A172 (cell line): ENCODE data around the gene CNKSR1. TPM values are rescaled to one million over a fixed set of nuclear protein-coding genes. Genes with fewer than 3 reads are reported as not detected.
"Not testable (repeated sequence)": the region's sequence is repeated elsewhere in the genome, so short reads cannot be mapped to it uniquely, and the experiment has no call there.

Experiments
- DNase-seq: peaks from one replicate; pipeline ENCODE4 v3.0.0-alpha.2; 2015; ENCODE audit warnings: low spot score
- total RNA-seq: library from RNA; depleted of rRNA; stranded (reverse); fragments of >200 nt; shearing (Covaris generic); gene quantifications from 2 replicates; pipeline ENCODE4 v1.2.3, GENCODE V29; 2014; rRNA removed

The CNKSR1 gene
- total RNA-seq, 1 experiment from 2014 or later: not detected

GRCh38 chr1:26225033-26225831 is 47.9 kb downstream of the CNKSR1 start:
- no peak for DNase-seq

- DNase-seq: not testable (repeated sequence)
Observed at GRCh38 chr1:26230682-26231081, 53.4 kb downstream of the CNKSR1 start.

- peak; percentile 89 for DNase-seq
Observed at GRCh38 chr1:26233903-26234643, 56.8 kb downstream of the CNKSR1 start, which contains the start of gene CEP85. Gene CEP85 (plus strand): TSS chr1:26234200. CDS start chr1:26239784, 5,584 bp downstream.

GRCh38 chr1:26234644-26235370 is 57.5 kb downstream of the CNKSR1 start:
- DNase-seq: peak; percentile 8

- DNase-seq: peak; percentile 23
Observed at GRCh38 chr1:26237230-26237966, 60.1 kb downstream of the CNKSR1 start.

Other genes with a start within 250 kb of the CNKSR1 start
- gene PAFAH2, start 179.4 kb upstream of the CNKSR1 start, total RNA-seq: 8.5 and 13.0 TPM in 2 replicates
- 0.17 TPM in 1 of 2 replicates, not detected in the other for gene EXTL1, start 155.7 kb upstream of the CNKSR1 start, total RNA-seq
- gene SLC30A2, start 131.4 kb upstream of the CNKSR1 start, total RNA-seq: not detected in 2 replicates
- not detected in 2 replicates for gene TRIM63, start 109.9 kb upstream of the CNKSR1 start, total RNA-seq
- 4.4 and 6.1 TPM in 2 replicates for gene PDIK1L, start 65.7 kb upstream of the CNKSR1 start, total RNA-seq
- 0.62 TPM in 1 of 2 replicates, not detected in the other for gene FAM110D, start 18.4 kb upstream of the CNKSR1 start, total RNA-seq
- gene C1orf232, start 8.5 kb upstream of the CNKSR1 start, total RNA-seq: not detected in 2 replicates
- gene ZNF593, start 7.6 kb upstream of the CNKSR1 start, total RNA-seq: 12.9 and 18.1 TPM in 2 replicates
- gene ZNF593OS, start 5.7 kb upstream of the CNKSR1 start, total RNA-seq: not detected in 2 replicates
- not detected in 2 replicates for gene CATSPER4, start 13.1 kb downstream of the CNKSR1 start, total RNA-seq
- gene CEP85, start 56.7 kb downstream of the CNKSR1 start, total RNA-seq: 13.4 and 18.0 TPM in 2 replicates
- gene SH3BGRL3, start 102.6 kb downstream of the CNKSR1 start, total RNA-seq: 71.8 and 77.5 TPM in 2 replicates
- 2.9 and 7.6 TPM in 2 replicates for gene UBXN11, start 129.1 kb downstream of the CNKSR1 start, total RNA-seq
- not detected in 2 replicates for gene CD52, start 140.5 kb downstream of the CNKSR1 start, total RNA-seq
- gene CRYBG2, start 176.6 kb downstream of the CNKSR1 start, total RNA-seq: 0.02 and 0.17 TPM in 2 replicates
- gene ZNF683, start 195.3 kb downstream of the CNKSR1 start, total RNA-seq: not detected in 2 replicates
- not detected in 2 replicates for gene LIN28A, start 233.3 kb downstream of the CNKSR1 start, total RNA-seq